Measurements from ENCODE around the gene CD2BP2. TPM values are rescaled to one million over a fixed set of nuclear protein-coding genes. Genes with fewer than 3 reads are reported as not detected.

The CD2BP2 gene
- total and polyA plus RNA-seq, 4 donors = 10.0 to 15.4 (median 11.7) TPM

DNA sequence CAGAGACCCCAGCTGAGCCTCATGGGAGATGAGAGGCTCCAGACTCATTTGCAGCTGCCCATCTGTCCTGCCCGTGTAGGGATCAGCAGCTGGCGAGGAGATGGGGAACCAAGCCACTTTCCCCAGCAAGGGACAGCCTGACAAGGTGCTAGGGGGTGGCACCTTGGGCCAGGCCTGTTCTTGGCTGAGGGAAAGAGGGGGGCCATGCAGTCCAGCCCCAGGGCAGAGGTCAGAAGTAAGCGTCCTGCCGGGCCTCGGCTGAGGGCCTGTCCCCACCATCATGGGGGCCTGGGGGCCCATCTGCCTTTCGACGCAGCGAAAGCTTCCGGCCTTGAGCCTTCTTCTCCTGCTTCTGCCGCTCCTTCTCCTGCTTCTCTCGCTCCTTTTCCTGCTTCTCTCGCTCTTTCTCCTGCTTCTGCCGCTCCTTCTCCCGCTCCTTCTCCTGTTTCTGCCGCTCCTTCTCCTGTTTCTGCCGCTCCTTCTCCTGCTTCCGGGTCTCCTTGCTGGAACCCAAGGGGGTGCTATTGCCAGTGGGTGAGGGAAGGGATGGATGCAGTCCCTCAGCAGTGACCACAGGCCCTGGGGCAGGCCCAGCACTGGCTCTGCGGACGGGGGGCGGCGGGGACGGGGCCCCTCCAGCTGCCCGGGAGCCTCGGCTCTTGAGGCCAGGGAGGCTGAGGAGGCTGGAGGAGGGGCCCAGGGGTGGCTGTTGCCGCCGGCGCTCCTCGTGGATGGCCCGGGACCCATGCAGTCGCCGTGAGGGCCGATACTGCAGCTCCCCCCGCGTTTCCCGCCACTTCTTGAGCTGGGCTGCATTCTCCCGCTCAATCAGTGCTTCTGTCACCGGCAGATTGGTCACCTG, 2.8 kb upstream of the CD2BP2 start:
- Histone ChIP-seq H3K9me3 (ENCODE audit: control insufficient read depth in 4 of 4, low read length in 3 of 4) (no peaks in the 10 kb centered on the region), H3K4me1 (ENCODE audit: control insufficient read depth in 4 of 4, insufficient read depth in 4 of 4, low read length in 3 of 4) (peaks cover 6 to 45% (median 36%) of the 10 kb centered on the region in 4 donors), H3K27ac (ENCODE audit: low read depth in 1 of 2, low read length in 2 of 2) (peak overlapping the region in 1 of 2 donors; percentile 8), H3K4me3 (ENCODE audit: low read depth in 1 of 3, low read length in 3 of 3) (no peak overlapping the region), H3K9ac (ENCODE audit: low read depth in 1 of 2, low read length in 2 of 2) (no peak overlapping the region), H3K27me3 (ENCODE audit: control insufficient read depth in 4 of 4, insufficient read depth in 4 of 4, low read length in 3 of 4) (no peaks in the 10 kb centered on the region), H3K36me3 (ENCODE audit: control insufficient read depth in 4 of 4, insufficient read depth in 3 of 4, low read depth in 1 of 4, low read length in 3 of 4) (peaks cover 4 to 26% (median 12%) of the 10 kb centered on the region in 4 donors)
- TF ChIP-seq, protein P1, sequence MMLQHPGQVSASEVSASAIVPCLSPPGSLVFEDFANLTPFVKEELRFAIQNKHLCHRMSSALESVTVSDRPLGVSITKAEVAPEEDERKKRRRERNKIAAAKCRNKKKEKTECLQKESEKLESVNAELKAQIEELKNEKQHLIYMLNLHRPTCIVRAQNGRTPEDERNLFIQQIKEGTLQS (IDR thresholded peaks at IDR 0.05) = no peak
- TF ChIP-seq, protein P2, sequence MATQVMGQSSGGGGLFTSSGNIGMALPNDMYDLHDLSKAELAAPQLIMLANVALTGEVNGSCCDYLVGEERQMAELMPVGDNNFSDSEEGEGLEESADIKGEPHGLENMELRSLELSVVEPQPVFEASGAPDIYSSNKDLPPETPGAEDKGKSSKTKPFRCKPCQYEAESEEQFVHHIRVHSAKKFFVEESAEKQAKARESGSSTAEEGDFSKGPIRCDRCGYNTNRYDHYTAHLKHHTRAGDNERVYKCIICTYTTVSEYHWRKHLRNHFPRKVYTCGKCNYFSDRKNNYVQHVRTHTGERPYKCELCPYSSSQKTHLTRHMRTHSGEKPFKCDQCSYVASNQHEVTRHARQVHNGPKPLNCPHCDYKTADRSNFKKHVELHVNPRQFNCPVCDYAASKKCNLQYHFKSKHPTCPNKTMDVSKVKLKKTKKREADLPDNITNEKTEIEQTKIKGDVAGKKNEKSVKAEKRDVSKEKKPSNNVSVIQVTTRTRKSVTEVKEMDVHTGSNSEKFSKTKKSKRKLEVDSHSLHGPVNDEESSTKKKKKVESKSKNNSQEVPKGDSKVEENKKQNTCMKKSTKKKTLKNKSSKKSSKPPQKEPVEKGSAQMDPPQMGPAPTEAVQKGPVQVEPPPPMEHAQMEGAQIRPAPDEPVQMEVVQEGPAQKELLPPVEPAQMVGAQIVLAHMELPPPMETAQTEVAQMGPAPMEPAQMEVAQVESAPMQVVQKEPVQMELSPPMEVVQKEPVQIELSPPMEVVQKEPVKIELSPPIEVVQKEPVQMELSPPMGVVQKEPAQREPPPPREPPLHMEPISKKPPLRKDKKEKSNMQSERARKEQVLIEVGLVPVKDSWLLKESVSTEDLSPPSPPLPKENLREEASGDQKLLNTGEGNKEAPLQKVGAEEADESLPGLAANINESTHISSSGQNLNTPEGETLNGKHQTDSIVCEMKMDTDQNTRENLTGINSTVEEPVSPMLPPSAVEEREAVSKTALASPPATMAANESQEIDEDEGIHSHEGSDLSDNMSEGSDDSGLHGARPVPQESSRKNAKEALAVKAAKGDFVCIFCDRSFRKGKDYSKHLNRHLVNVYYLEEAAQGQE (IDR thresholded peaks at IDR 0.05) = no peak
- TF ChIP-seq HNF4A (conservative IDR thresholded peaks at IDR 0.05) (no peak), GABPA (IDR thresholded peaks at IDR 0.05 in 1 of 2, conservative IDR thresholded peaks at IDR 0.05 in 1 of 2) (no peak), RXRA (IDR thresholded peaks at IDR 0.05) (no peak), FOXA2 (IDR thresholded peaks at IDR 0.05) (no peak), TAF1 (conservative IDR thresholded peaks at IDR 0.05) (no peak), HNF4G (IDR thresholded peaks at IDR 0.05) (no peak), JUND (IDR thresholded peaks at IDR 0.05) (no peak), RAD21 (IDR thresholded peaks at IDR 0.05) (no peak), YY1 (IDR thresholded peaks at IDR 0.05) (no peak), EGR1 (IDR thresholded peaks at IDR 0.05; ENCODE audit: low read depth in 2 of 2) (no peak)
- TF ChIP-seq, protein P3, sequence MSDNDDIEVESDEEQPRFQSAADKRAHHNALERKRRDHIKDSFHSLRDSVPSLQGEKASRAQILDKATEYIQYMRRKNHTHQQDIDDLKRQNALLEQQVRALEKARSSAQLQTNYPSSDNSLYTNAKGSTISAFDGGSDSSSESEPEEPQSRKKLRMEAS (IDR thresholded peaks at IDR 0.05) = no peak
- TF ChIP-seq, protein P4, sequence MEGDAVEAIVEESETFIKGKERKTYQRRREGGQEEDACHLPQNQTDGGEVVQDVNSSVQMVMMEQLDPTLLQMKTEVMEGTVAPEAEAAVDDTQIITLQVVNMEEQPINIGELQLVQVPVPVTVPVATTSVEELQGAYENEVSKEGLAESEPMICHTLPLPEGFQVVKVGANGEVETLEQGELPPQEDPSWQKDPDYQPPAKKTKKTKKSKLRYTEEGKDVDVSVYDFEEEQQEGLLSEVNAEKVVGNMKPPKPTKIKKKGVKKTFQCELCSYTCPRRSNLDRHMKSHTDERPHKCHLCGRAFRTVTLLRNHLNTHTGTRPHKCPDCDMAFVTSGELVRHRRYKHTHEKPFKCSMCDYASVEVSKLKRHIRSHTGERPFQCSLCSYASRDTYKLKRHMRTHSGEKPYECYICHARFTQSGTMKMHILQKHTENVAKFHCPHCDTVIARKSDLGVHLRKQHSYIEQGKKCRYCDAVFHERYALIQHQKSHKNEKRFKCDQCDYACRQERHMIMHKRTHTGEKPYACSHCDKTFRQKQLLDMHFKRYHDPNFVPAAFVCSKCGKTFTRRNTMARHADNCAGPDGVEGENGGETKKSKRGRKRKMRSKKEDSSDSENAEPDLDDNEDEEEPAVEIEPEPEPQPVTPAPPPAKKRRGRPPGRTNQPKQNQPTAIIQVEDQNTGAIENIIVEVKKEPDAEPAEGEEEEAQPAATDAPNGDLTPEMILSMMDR (IDR thresholded peaks at IDR 0.05; ENCODE audit: low read depth, low read length, missing input control) = no peak
- TF ChIP-seq, protein P5, sequence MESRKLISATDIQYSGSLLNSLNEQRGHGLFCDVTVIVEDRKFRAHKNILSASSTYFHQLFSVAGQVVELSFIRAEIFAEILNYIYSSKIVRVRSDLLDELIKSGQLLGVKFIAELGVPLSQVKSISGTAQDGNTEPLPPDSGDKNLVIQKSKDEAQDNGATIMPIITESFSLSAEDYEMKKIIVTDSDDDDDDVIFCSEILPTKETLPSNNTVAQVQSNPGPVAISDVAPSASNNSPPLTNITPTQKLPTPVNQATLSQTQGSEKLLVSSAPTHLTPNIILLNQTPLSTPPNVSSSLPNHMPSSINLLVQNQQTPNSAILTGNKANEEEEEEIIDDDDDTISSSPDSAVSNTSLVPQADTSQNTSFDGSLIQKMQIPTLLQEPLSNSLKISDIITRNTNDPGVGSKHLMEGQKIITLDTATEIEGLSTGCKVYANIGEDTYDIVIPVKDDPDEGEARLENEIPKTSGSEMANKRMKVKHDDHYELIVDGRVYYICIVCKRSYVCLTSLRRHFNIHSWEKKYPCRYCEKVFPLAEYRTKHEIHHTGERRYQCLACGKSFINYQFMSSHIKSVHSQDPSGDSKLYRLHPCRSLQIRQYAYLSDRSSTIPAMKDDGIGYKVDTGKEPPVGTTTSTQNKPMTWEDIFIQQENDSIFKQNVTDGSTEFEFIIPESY (IDR thresholded peaks at IDR 0.05) = no peak
- 90% methylated on average over 37 of the region's 37 CpGs for whole genome bisulfite sequencing
- no peak for DNase-seq (ENCODE audit: low spot score)

Measured in liver (tissue), 9 donors.